CD14-positive monocyte (primary cell): ENCODE measurements around the gene GASK1A. TPM values are rescaled to one million over a fixed set of nuclear protein-coding genes. Genes with fewer than 3 reads are reported as not detected.
"Not testable (repeated sequence)": the region's sequence is repeated elsewhere in the genome, so short reads cannot be mapped to it uniquely, and the experiment has no call there.

ENCODE experiments used
- DNase-seq, 3 donors: peaks; one replicate each; pipeline ENCODE4 v3.0.0-alpha.2; 2011 to 2022
- H2AFZ ChIP-seq: 2 replicates; pipeline ENCODE4 v1.6.0; 2012; ENCODE audit warnings: mild to moderate bottlenecking, low read depth, low read length, inconsistent platforms; ENCODE audit not compliant: insufficient read depth, poor library complexity, severe bottlenecking
- H3K27ac ChIP-seq, 2 donors: 1 replicate in 1 of 2; 2 replicates in 1 of 2; pipeline ENCODE4 v1.5.1; 2012 to 2013; ENCODE audit warnings: low read length in 2 of 2, control low read depth in 1 of 2, inconsistent platforms in 1 of 2, low read depth in 1 of 2, mild to moderate bottlenecking in 1 of 2
- H3K27me3 ChIP-seq, 2 donors: one replicate each; pipeline versions ENCODE4 v1.6.0 to v1.6.1; 2011 to 2013; ENCODE audit warnings: low read length in 2 of 2; ENCODE audit not compliant: control insufficient read depth in 2 of 2, insufficient read depth in 2 of 2
- H3K36me3 ChIP-seq, 2 donors: replicated peaks in 1 of 2; 1 replicate in 1 of 2; 2 replicates in 1 of 2; pipeline versions ENCODE4 v1.5.1 to v1.6.1; 2012 to 2013; ENCODE audit warnings: low read length in 2 of 2, control low read depth in 1 of 2, inconsistent platforms in 1 of 2, mild to moderate bottlenecking in 1 of 2; ENCODE audit not compliant: insufficient read depth in 2 of 2, control insufficient read depth in 1 of 2
- H3K4me1 ChIP-seq, 2 donors: 1 replicate in 1 of 2; 2 replicates in 1 of 2; pipeline versions ENCODE4 v1.5.1 to v1.6.1; 2012 to 2013; ENCODE audit warnings: low read length in 2 of 2, control low read depth in 1 of 2, inconsistent platforms in 1 of 2, mild to moderate bottlenecking in 1 of 2, moderate library complexity in 1 of 2; ENCODE audit not compliant: insufficient read depth in 2 of 2, control insufficient read depth in 1 of 2
- H3K4me2 ChIP-seq: replicated peaks from 2 replicates; pipeline ENCODE3; 2012; ENCODE audit warnings: low read length, moderate library complexity, mild to moderate bottlenecking; ENCODE audit not compliant: poor library complexity, severe bottlenecking; ENCODE audit errors: extremely low read depth
- H3K4me3 ChIP-seq, 3 experiments: fragments of 200-600 bp in 1 of 3; sonication (generic) in 1 of 3; replicated peaks in 1 of 3; 1 replicate in 2 of 3; 2 replicates in 1 of 3; pipeline ENCODE4 v1.5.1; 2011 to 2013; ENCODE audit warnings: low read length in 3 of 3, mild to moderate bottlenecking in 3 of 3, control low read depth in 2 of 3, low read depth in 2 of 3, inconsistent platforms in 1 of 3, moderate library complexity in 1 of 3
- H3K79me2 ChIP-seq: 2 replicates; pipeline ENCODE4 v1.6.0; 2012; ENCODE audit warnings: mild to moderate bottlenecking, control low read depth, inconsistent platforms, low read length, moderate library complexity; ENCODE audit not compliant: insufficient read depth
- H3K9ac ChIP-seq: 2 replicates; pipeline ENCODE4 v1.6.0; 2017; ENCODE audit warnings: low read length, mild to moderate bottlenecking; ENCODE audit not compliant: insufficient read depth, poor library complexity, severe bottlenecking
- H3K9me3 ChIP-seq, 2 donors: replicated peaks in 1 of 2; 1 replicate in 1 of 2; 2 replicates in 1 of 2; pipeline versions ENCODE4 v1.5.1 to v1.6.1; 2012 to 2013; ENCODE audit warnings: low read length in 2 of 2, control low read depth in 1 of 2; ENCODE audit not compliant: control insufficient read depth in 1 of 2, insufficient read depth in 1 of 2
- H4K20me1 ChIP-seq: 2 replicates; pipeline ENCODE4 v1.6.0; 2012; ENCODE audit warnings: mild to moderate bottlenecking, low read length, control low read depth, moderate library complexity; ENCODE audit not compliant: insufficient read depth
- H3K27ac Mint-ChIP-seq, 7 donors: one replicate each; pipeline ENCODE4 v1.8.0; 2020; ENCODE audit warnings: mild to moderate bottlenecking in 7 of 7, mixed read lengths in 7 of 7, moderate library complexity in 6 of 7, inconsistent platforms in 2 of 7
- H3K27me3 Mint-ChIP-seq, 3 donors: one replicate each; pipeline ENCODE4 v1.8.0; 2021 to 2022; ENCODE audit warnings: low read depth in 3 of 3, mild to moderate bottlenecking in 3 of 3, mixed read lengths in 3 of 3, moderate library complexity in 3 of 3, inconsistent platforms in 1 of 3
- H3K36me3 Mint-ChIP-seq, 2 donors: one replicate each; pipeline ENCODE4 v1.8.0; 2020; ENCODE audit warnings: mixed read lengths in 2 of 2, inconsistent platforms in 1 of 2, mild to moderate bottlenecking in 1 of 2
- H3K4me1 Mint-ChIP-seq: one replicate; pipeline ENCODE4 v1.8.0; 2020; ENCODE audit warnings: mild to moderate bottlenecking, mixed read lengths
- H3K4me3 Mint-ChIP-seq, 2 donors: one replicate each; pipeline ENCODE4 v1.8.0; 2020; ENCODE audit warnings: mild to moderate bottlenecking in 2 of 2, mixed read lengths in 2 of 2, moderate library complexity in 1 of 2
- H3K9me3 Mint-ChIP-seq, 7 donors: one replicate each; pipeline ENCODE4 v1.8.0; 2020 to 2022; ENCODE audit warnings: mixed read lengths in 7 of 7, mild to moderate bottlenecking in 6 of 7, moderate library complexity in 6 of 7, inconsistent platforms in 2 of 7
- CTCF ChIP-seq: fragments of 200-600 bp; IDR thresholded peaks from one replicate; pipeline ENCODE4 v1.8.0; 2022; ENCODE audit warnings: antibody characterized with exemption, mild to moderate bottlenecking
- WGBS: methylation state at CpG from one replicate; pipeline ENCODE4 v1.1.5; 2013; ENCODE audit warnings: missing lambda C conversion rate; ENCODE audit not compliant: insufficient coverage; 5-methylcytosine and 5-hydroxymethylcytosine counted together
- intact Hi-C, 2 donors: fragments of 100-400 bp; cut with micrococcal nuclease; formaldehyde crosslinking; loops; one replicate each; pipeline versions ENCODE4 v1.15.0 to v1.15.1; 2023
- polyA plus RNA-seq, 3 donors: library from polyadenylated mRNA; depleted of rRNA in 1 of 3; unstranded in 2 of 3; stranded (reverse) in 1 of 3; fragments of 300-500 nt in 2 of 3; fragments of >200 nt in 1 of 3; fragmentation: Illumina TruSeq in 2 of 3; gene quantifications; 1 replicate in 2 of 3; 2 replicates in 1 of 3; pipeline ENCODE4 v1.2.3, GENCODE V29; 2012 to 2021

The GASK1A gene
- polyA plus RNA-seq, 3 donors = 0.13 TPM; not detected in 2

- Histone ChIP-seq H3K9ac (no peak overlapping the region), H3K27ac (no peak overlapping the region), H3K79me2 (no peaks in the 10 kb centered on the region), H3K36me3 (no peaks in the 10 kb centered on the region), H3K4me2 (no peak overlapping the region), H3K4me3 (no peak overlapping the region), H3K9me3 (peaks cover 30 to 40% of the 10 kb centered on the region in 2 donors), H2AFZ (no peak overlapping the region), H3K4me1 (no peaks in the 10 kb centered on the region), H4K20me1 (no peaks in the 10 kb centered on the region), H3K27me3 (no peaks in the 10 kb centered on the region)
- WGBS = 91% methylated on average over 2 of the region's 2 CpGs
- peaks cover 21 to 52% (median 40%) of the 10 kb centered on the region in 7 donors for H3K9me3 Mint-ChIP-seq
- no peak overlapping the region for H3K4me3 Mint-ChIP-seq
- no peaks in the 10 kb centered on the region for H3K36me3 Mint-ChIP-seq
- DNase-seq = no peak
- intact Hi-C loops = no loop called here
- no peak for TF ChIP-seq CTCF
- H3K27me3 Mint-ChIP-seq = peaks cover 0 to 3% (median 2%) of the 10 kb centered on the region in 3 donors
- H3K27ac Mint-ChIP-seq = no peak overlapping the region
- H3K4me1 Mint-ChIP-seq = no peaks in the 10 kb centered on the region
Observed at GRCh38 chr3:43043793-43044192, 64.7 kb downstream of the GASK1A start.

- H3K4me1 Mint-ChIP-seq, H4K20me1 ChIP-seq, DNase-seq, H3K4me1 ChIP-seq, H3K27me3 Mint-ChIP-seq, H3K36me3 Mint-ChIP-seq, H3K9ac ChIP-seq, H3K79me2 ChIP-seq, H3K36me3 ChIP-seq, H3K27ac ChIP-seq, H3K4me3 ChIP-seq, H3K27ac Mint-ChIP-seq, H2AFZ ChIP-seq, H3K4me2 ChIP-seq, intact Hi-C loops, H3K4me3 Mint-ChIP-seq, H3K27me3 ChIP-seq: not testable (repeated sequence)
- peaks cover 21 to 56% (median 45%) of the 10 kb centered on the region in 7 donors for H3K9me3 Mint-ChIP-seq
- peaks cover 30 to 48% of the 10 kb centered on the region in 2 donors for H3K9me3 ChIP-seq
Observed at GRCh38 chr3:43045079-43045478, 66.0 kb downstream of the GASK1A start.
